Endodermal cell (in vitro differentiated cells): ENCODE measurements around the gene SBNO2. TPM values are rescaled to one million over a fixed set of nuclear protein-coding genes. Genes with fewer than 3 reads are reported as not detected.

Experiments used
- DNase-seq: peaks from one replicate; pipeline ENCODE4 v3.0.0-alpha.2; 2017
- H3K27ac ChIP-seq: 2 replicates; pipeline ENCODE4 v1.5.1; 2013; ENCODE audit warnings: mild to moderate bottlenecking, low read depth, low read length, moderate library complexity
- H3K27me3 ChIP-seq: 2 replicates; pipeline ENCODE4 v1.6.1; 2013; ENCODE audit warnings: mild to moderate bottlenecking, low read length, moderate library complexity; ENCODE audit not compliant: insufficient read depth, control insufficient read depth, poor library complexity, severe bottlenecking
- H3K36me3 ChIP-seq: 2 replicates; pipeline ENCODE4 v1.7.0; 2013; ENCODE audit warnings: mild to moderate bottlenecking, low read length, moderate library complexity; ENCODE audit not compliant: control insufficient read depth, insufficient read depth
- H3K4me1 ChIP-seq: one replicate; pipeline ENCODE4 v1.7.0; 2013; ENCODE audit warnings: low read length; ENCODE audit not compliant: control insufficient read depth, insufficient read depth
- H3K4me3 ChIP-seq: 2 replicates; pipeline ENCODE4 v1.5.1; 2013; ENCODE audit warnings: mild to moderate bottlenecking, low read length, moderate library complexity
- H3K9ac ChIP-seq: 2 replicates; pipeline ENCODE4 v1.6.1; 2013; ENCODE audit warnings: mild to moderate bottlenecking, low read length, moderate library complexity; ENCODE audit not compliant: poor library complexity, severe bottlenecking; ENCODE audit errors: extremely low read depth
- H3K9me3 ChIP-seq: 2 replicates; pipeline ENCODE4 v1.6.1; 2013; ENCODE audit warnings: mild to moderate bottlenecking, low read length, moderate library complexity; ENCODE audit not compliant: control insufficient read depth
- H3K27ac Mint-ChIP-seq: 2 replicates; pipeline ENCODE4 v1.8.0; 2020; ENCODE audit warnings: mixed read lengths
- H3K27me3 Mint-ChIP-seq: 2 replicates; pipeline ENCODE4 v1.8.0; 2021; ENCODE audit warnings: mild to moderate bottlenecking, mixed read lengths; ENCODE audit not compliant: insufficient read depth
- H3K36me3 Mint-ChIP-seq: 2 replicates; pipeline ENCODE4 v1.8.0; 2020; ENCODE audit warnings: low read depth, mixed read lengths
- H3K4me1 Mint-ChIP-seq: 2 replicates; pipeline ENCODE4 v1.8.0; 2020; ENCODE audit warnings: mixed read lengths
- H3K4me3 Mint-ChIP-seq: 2 replicates; pipeline ENCODE4 v1.8.0; 2020; ENCODE audit warnings: mild to moderate bottlenecking, moderate library complexity, mixed read lengths
- H3K9me3 Mint-ChIP-seq: 2 replicates; pipeline ENCODE4 v1.8.0; 2020; ENCODE audit warnings: mild to moderate bottlenecking, mixed read lengths
- CTCF ChIP-seq: fragments of 200-600 bp; sonication (generic); conservative IDR thresholded peaks from 2 replicates; pipeline ENCODE4 v1.5.0; 2021; ENCODE audit warnings: antibody characterized with exemption, mild to moderate bottlenecking
- WGBS, 2 experiments: methylation state at CpG; one replicate each; pipeline versions ENCODE4 v1.1.5 to v1.1.7; 2013; ENCODE audit warnings: missing lambda C conversion rate in 2 of 2, mixed read lengths in 1 of 2; ENCODE audit not compliant: insufficient coverage in 1 of 2, insufficient read length in 1 of 2; 5-methylcytosine and 5-hydroxymethylcytosine counted together
- total RNA-seq, 2 donors: library from RNA; stranded (reverse); fragmentation: NEBNext Ultra II Directional in 1 of 2; extraction: Animal tissue kit (Norgen Biotek cat#: 25700) in 1 of 2; gene quantifications; 2 replicates in 1 of 2; 3 replicates in 1 of 2; pipeline ENCODE4 v1.2.1, GENCODE V29; 2021

Gene SBNO2
- total RNA-seq, 2 donors from 2014 or later, result 43.3 to 50.4 TPM

GRCh38 chr19:1163934-1164683, 10.0 kb downstream of the SBNO2 start:
- H3K4me1 ChIP-seq, result no peaks in the 10 kb centered on the region
- H3K4me3 Mint-ChIP-seq, result no peak overlapping the region
- no peaks in the 10 kb centered on the region for H3K9me3 ChIP-seq
- no peaks in the 10 kb centered on the region for H3K9me3 Mint-ChIP-seq
- H3K27ac Mint-ChIP-seq, result no peak overlapping the region
- no peak for TF ChIP-seq CTCF
- H3K36me3 ChIP-seq, result no peaks in the 10 kb centered on the region
- no peak overlapping the region for H3K27ac ChIP-seq
- H3K36me3 Mint-ChIP-seq, result peaks cover 2% of the 10 kb centered on the region
- H3K4me1 Mint-ChIP-seq, result no peaks in the 10 kb centered on the region
- no peak overlapping the region for H3K9ac ChIP-seq
- DNase-seq, result no peak
- no peak overlapping the region for H3K4me3 ChIP-seq
- 94% methylated on average over 18 of the region's 20 CpGs; no CpG with 5 or more reads in 1 of the 2 experiments for WGBS, 2 experiments
- H3K27me3 Mint-ChIP-seq, result no peaks in the 10 kb centered on the region
- no peaks in the 10 kb centered on the region for H3K27me3 ChIP-seq

- no peak overlapping the region for H3K4me3 Mint-ChIP-seq
- Histone ChIP-seq H3K27me3 (no peaks in the 10 kb centered on the region), H3K27ac (no peak overlapping the region), H3K36me3 (no peaks in the 10 kb centered on the region), H3K9ac (no peak overlapping the region), H3K4me1 (no peaks in the 10 kb centered on the region), H3K4me3 (no peak overlapping the region), H3K9me3 (no peaks in the 10 kb centered on the region)
- no peaks in the 10 kb centered on the region for H3K4me1 Mint-ChIP-seq
- H3K36me3 Mint-ChIP-seq, result peaks cover 2% of the 10 kb centered on the region
- H3K27me3 Mint-ChIP-seq, result no peaks in the 10 kb centered on the region
- no peak for DNase-seq
- no peak for TF ChIP-seq CTCF
- no peaks in the 10 kb centered on the region for H3K9me3 Mint-ChIP-seq
- H3K27ac Mint-ChIP-seq, result no peak overlapping the region
- WGBS, 2 experiments, result 93 to 94% methylated on average over 31 to 41 of the region's 41 CpGs
These were observed 10.7 kb downstream of the SBNO2 start for GRCh38 chr19:1163283-1163933.

- peaks cover 2% of the 10 kb centered on the region for H3K36me3 Mint-ChIP-seq
- no peak for DNase-seq
- 94 to 95% methylated on average over 19 to 26 of the region's 26 CpGs for WGBS, 2 experiments
These were observed 11.4 kb downstream of the SBNO2 start for GRCh38 chr19:1162404-1163282.

More at GRCh38 chr19:1162404-1163282, 11.4 kb downstream of the SBNO2 start:
- H3K4me3 ChIP-seq, result no peak overlapping the region
- Mint-ChIP-seq H3K9me3 (no peaks in the 10 kb centered on the region), H3K4me1 (no peaks in the 10 kb centered on the region), H3K4me3 (no peak overlapping the region), H3K27ac (peak overlapping the region; percentile 21), H3K27me3 (no peaks in the 10 kb centered on the region)
- H3K9me3 ChIP-seq, result no peaks in the 10 kb centered on the region
- no peaks in the 10 kb centered on the region for H3K27me3 ChIP-seq
- TF ChIP-seq CTCF, result no peak
- no peak overlapping the region for H3K9ac ChIP-seq
- no peaks in the 10 kb centered on the region for H3K36me3 ChIP-seq
- no peak overlapping the region for H3K27ac ChIP-seq
- no peaks in the 10 kb centered on the region for H3K4me1 ChIP-seq
